ENCODE measurements around the gene PIEZO1. TPM values are rescaled to one million over a fixed set of nuclear protein-coding genes. Genes with fewer than 3 reads are reported as not detected.

PIEZO1 gene
- total and polyA plus RNA-seq, 11 donors, result 14.2 to 59.7 (median 31.2) TPM

GRCh38 chr16:88740727-88741055, 44.3 kb downstream of the PIEZO1 start:
- H3K27ac ChIP-seq, result no peak overlapping the region
- no peak for TF ChIP-seq CTCF (IDR thresholded peaks at IDR 0.05)
- no peak for TF ChIP-seq POLR2A (IDR thresholded peaks at IDR 0.05)
- intact Hi-C loops (cut with DNase I), result loop anchor here in 7 of 10 donors (5.0 to 10.0 kb wide), 5 partner anchors 124 to 477 kb away; partner anchors contain the start of genes ZNF778 (in 3 of the 7), CDH15 (in 1 of the 7) and PABPN1L (in 1 of the 7)
- no peaks in the 10 kb centered on the region for H3K9me3 ChIP-seq
- H3K4me1 ChIP-seq, result peaks cover 0 to 31% (median 16%) of the 10 kb centered on the region in 12 donors
- no peak for DNase-seq
- H3K36me3 ChIP-seq, result peaks cover 0 to 49% (median 4%) of the 10 kb centered on the region in 9 donors
- H3K27me3 ChIP-seq, result no peaks in the 10 kb centered on the region
- ATAC-seq, result no peak
- WGBS, 4 donors, result 91 to 100% (median 97%) methylated on average over 6 to 12 of the region's 12 CpGs
- no peak overlapping the region for H3K4me3 ChIP-seq

- Histone ChIP-seq H3K36me3 (peaks cover 0 to 55% (median 6%) of the 10 kb centered on the region in 9 donors), H3K4me1 (peaks cover 0 to 25% (median 16%) of the 10 kb centered on the region in 12 donors), H3K4me3 (no peak overlapping the region), H3K27ac (no peak overlapping the region), H3K27me3 (no peaks in the 10 kb centered on the region), H3K9me3 (no peaks in the 10 kb centered on the region)
- intact Hi-C loops (cut with DNase I), result loop anchor here in 9 of 10 donors (2.0 to 10.0 kb wide), 7 partner anchors 47 to 477 kb away; partner anchors contain the start of genes ZNF778 (in 7 of the 9), CDH15 (in 1 of the 9) and PABPN1L (in 1 of the 9)
- no peak for TF ChIP-seq CTCF (IDR thresholded peaks at IDR 0.05)
- 94 to 95% (median 94%) methylated on average over 23 to 33 of the region's 33 CpGs for WGBS, 4 donors
- ATAC-seq (no peak), DNase-seq (no peak)
Observed at GRCh38 chr16:88739977-88740726, 44.9 kb downstream of the PIEZO1 start.

- no peak for TF ChIP-seq CTCF (IDR thresholded peaks at IDR 0.05)
- TF ChIP-seq POLR2A (IDR thresholded peaks at IDR 0.05), result no peak
- WGBS, 4 donors, result 90 to 96% (median 94%) methylated on average over 13 to 22 of the region's 22 CpGs
- Histone ChIP-seq H3K27me3 (no peaks in the 10 kb centered on the region), H3K4me1 (peaks cover 0 to 18% (median 9%) of the 10 kb centered on the region in 12 donors), H3K4me3 (no peak overlapping the region), H3K27ac (no peak overlapping the region), H3K36me3 (peaks cover 0 to 63% (median 9%) of the 10 kb centered on the region in 9 donors), H3K9me3 (no peaks in the 10 kb centered on the region)
- DNase-seq, result no peak
- no peak for ATAC-seq
- intact Hi-C loops (cut with DNase I), result loop anchor here in 7 of 10 donors (2.0 to 10.0 kb wide), 5 partner anchors 47 to 478 kb away; partner anchors contain the start of gene ZNF778 (in 4 of the 7)
Observed at GRCh38 chr16:88739139-88739976, 45.7 kb downstream of the PIEZO1 start.

Data from heart left ventricle (tissue), 16 donors.